PC-3 (cell line): ENCODE measurements around the gene WDR36.

Experiments used
- EZH2phosphoT487 ChIP-seq: fragments of 300-600 bp; sonication (generic); IDR thresholded peaks from 2 replicates; pipeline ENCODE4 v1.6.1; 2018; ENCODE audit warnings: mild to moderate bottlenecking, antibody characterized with exemption, low read length, borderline replicate concordance
- TF ChIP-seq, protein P1 (sequence below): fragments of 300-600 bp; sonication (generic); conservative IDR thresholded peaks from 2 replicates; pipeline ENCODE4 v1.5.1; 2017; ENCODE audit warnings: antibody characterized with exemption, low read depth, mild to moderate bottlenecking, low read length

DNA sequence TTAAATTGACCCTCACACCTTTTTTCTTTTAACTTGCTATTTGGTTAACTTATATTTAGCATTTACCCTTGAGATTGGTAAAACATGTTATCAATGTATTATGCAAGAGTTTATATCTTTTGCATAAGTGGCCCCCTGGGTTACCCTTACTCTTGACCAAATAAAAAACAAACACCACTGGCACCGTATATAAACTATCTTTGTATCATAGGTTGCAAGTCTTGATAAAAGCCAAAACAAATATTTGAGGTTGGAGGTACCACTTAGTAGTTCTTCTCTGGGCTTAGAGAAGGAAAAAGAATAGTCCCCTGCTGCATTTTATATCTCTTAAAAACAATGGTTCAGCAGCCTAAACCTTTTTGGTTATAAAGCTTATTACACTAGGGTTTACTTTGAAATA lies 61.3 kb downstream of the WDR36 start:
- no peak for TF ChIP-seq EZH2phosphoT487
- TF ChIP-seq, protein P1, sequence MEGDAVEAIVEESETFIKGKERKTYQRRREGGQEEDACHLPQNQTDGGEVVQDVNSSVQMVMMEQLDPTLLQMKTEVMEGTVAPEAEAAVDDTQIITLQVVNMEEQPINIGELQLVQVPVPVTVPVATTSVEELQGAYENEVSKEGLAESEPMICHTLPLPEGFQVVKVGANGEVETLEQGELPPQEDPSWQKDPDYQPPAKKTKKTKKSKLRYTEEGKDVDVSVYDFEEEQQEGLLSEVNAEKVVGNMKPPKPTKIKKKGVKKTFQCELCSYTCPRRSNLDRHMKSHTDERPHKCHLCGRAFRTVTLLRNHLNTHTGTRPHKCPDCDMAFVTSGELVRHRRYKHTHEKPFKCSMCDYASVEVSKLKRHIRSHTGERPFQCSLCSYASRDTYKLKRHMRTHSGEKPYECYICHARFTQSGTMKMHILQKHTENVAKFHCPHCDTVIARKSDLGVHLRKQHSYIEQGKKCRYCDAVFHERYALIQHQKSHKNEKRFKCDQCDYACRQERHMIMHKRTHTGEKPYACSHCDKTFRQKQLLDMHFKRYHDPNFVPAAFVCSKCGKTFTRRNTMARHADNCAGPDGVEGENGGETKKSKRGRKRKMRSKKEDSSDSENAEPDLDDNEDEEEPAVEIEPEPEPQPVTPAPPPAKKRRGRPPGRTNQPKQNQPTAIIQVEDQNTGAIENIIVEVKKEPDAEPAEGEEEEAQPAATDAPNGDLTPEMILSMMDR: no peak
